ENCODE data around the gene IRF4.

Gene IRF4

DNA sequence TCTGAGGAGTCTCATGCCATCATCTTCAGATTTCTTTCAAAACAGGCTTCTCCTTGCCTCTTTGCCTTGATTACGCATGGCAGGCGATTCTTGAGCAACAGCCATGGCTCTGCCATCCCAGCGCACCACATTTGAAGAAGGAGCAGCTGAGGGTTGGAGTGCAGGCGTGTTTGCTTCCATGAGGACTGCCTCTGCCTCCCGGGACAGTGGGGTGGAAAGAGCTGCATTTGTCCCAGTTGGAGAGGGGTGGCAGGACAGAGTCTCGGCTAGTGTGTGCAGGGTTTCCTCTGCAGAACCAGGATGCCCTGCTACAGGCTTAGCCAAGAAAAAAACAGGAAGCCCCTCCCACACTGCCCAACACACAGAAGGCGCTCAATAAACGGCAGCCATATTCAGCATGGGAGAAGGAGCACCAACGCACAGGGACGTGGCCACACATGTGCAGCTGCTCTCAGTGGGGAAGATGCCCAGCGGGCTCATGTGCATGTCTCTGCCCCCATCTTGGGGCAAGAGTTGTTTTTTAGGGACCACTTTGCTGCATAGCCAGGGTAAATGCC is 36.6 kb downstream of the IRF4 start:
- no peak overlapping the region for H3K27ac ChIP-seq (ENCODE audit: low read depth, low read length, severe bottlenecking)
- WGBS, 2 experiments (ENCODE audit: insufficient coverage in 2 of 2), result 81 to 86% methylated on average over 8 to 10 of the region's 11 CpGs
- no peak overlapping the region for H3K4me3 ChIP-seq (ENCODE audit: extremely low read depth, insufficient read depth, low read length, poor library complexity, severe bottlenecking)
- peaks cover 3% of the 10 kb centered on the region for H3K4me1 ChIP-seq (ENCODE audit: control insufficient read depth, insufficient read depth, low read length, poor library complexity, severe bottlenecking)
- no peaks in the 10 kb centered on the region for H3K36me3 ChIP-seq (ENCODE audit: control insufficient read depth, insufficient read depth, low read length)
- no peaks in the 10 kb centered on the region for H3K9me3 ChIP-seq (ENCODE audit: control insufficient read depth, low read length)

- Histone ChIP-seq H3K27ac (ENCODE audit: low read depth, low read length, severe bottlenecking) (no peak overlapping the region), H3K36me3 (ENCODE audit: control insufficient read depth, insufficient read depth, low read length) (no peaks in the 10 kb centered on the region), H3K4me1 (ENCODE audit: control insufficient read depth, insufficient read depth, low read length, poor library complexity, severe bottlenecking) (no peaks in the 10 kb centered on the region), H3K4me3 (ENCODE audit: extremely low read depth, insufficient read depth, low read length, poor library complexity, severe bottlenecking) (no peak overlapping the region), H3K9me3 (ENCODE audit: control insufficient read depth, low read length) (no peaks in the 10 kb centered on the region)
- WGBS, 2 experiments (ENCODE audit: insufficient coverage in 2 of 2), result 90 to 92% methylated on average over 1 to 2 of the region's 4 CpGs
Observed at GRCh38 chr6:429515-430121, 38.1 kb downstream of the IRF4 start.

DNA sequence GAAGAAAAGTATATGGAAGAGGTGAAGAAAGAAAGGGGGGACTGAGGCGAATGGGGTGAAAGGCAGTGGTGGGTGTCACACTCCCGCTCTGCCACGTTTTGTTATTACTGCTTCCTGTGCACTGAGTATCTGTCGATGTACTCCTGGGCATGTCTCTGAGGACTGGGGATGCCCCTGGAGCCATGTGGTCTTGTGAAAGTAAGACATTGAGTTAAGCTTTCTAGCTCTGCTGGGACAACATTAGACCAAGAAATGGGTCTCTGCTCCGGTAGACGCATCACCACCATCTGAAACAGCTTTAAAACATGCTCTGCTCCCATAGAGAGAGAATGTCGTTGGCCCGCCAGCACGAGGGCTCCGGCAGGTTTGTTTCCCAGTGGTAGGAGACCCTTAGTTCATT is 40.0 kb downstream of the IRF4 start:
- H3K4me3 ChIP-seq (ENCODE audit: extremely low read depth, insufficient read depth, low read length, poor library complexity, severe bottlenecking), result no peak overlapping the region

DNA sequence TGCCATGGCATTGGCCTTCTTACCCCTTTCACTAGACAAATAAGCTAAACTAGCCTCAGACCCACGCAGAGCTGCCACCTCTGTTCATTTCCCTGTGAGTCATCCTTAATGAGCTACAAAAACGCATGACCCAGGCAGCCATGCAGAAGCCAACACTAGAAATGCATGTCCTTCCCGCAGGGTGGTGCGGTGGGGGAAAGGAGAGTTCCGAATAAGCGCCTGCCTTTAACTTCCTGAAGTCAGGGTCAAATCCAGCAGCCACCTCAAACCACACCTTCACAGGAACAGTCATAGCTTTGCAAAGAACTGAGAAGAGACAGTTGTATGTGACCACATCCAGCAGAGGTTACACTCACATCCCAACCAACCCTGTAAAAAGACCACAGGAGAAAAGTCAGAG is 40.4 kb downstream of the IRF4 start:
- H3K4me1 ChIP-seq (ENCODE audit: control insufficient read depth, insufficient read depth, low read length, poor library complexity, severe bottlenecking), result no peaks in the 10 kb centered on the region
- H3K27ac ChIP-seq (ENCODE audit: low read depth, low read length, severe bottlenecking), result no peak overlapping the region
- H3K9me3 ChIP-seq (ENCODE audit: control insufficient read depth, low read length), result no peaks in the 10 kb centered on the region
- 51 to 61% methylated on average over 3 to 4 of the region's 6 CpGs for WGBS, 2 experiments (ENCODE audit: insufficient coverage in 2 of 2)
- H3K4me3 ChIP-seq (ENCODE audit: extremely low read depth, insufficient read depth, low read length, poor library complexity, severe bottlenecking), result no peak overlapping the region
- no peaks in the 10 kb centered on the region for H3K36me3 ChIP-seq (ENCODE audit: control insufficient read depth, insufficient read depth, low read length)

More for the DNA sequence above, 40.0 kb downstream of the IRF4 start:
- WGBS, 2 experiments (ENCODE audit: insufficient coverage in 2 of 2), result 90 to 97% methylated on average over 5 to 9 of the region's 10 CpGs
- H3K4me1 ChIP-seq (ENCODE audit: control insufficient read depth, insufficient read depth, low read length, poor library complexity, severe bottlenecking), result no peaks in the 10 kb centered on the region
- no peaks in the 10 kb centered on the region for H3K9me3 ChIP-seq (ENCODE audit: control insufficient read depth, low read length)
- no peak overlapping the region for H3K27ac ChIP-seq (ENCODE audit: low read depth, low read length, severe bottlenecking)
- no peaks in the 10 kb centered on the region for H3K36me3 ChIP-seq (ENCODE audit: control insufficient read depth, insufficient read depth, low read length)

DNA sequence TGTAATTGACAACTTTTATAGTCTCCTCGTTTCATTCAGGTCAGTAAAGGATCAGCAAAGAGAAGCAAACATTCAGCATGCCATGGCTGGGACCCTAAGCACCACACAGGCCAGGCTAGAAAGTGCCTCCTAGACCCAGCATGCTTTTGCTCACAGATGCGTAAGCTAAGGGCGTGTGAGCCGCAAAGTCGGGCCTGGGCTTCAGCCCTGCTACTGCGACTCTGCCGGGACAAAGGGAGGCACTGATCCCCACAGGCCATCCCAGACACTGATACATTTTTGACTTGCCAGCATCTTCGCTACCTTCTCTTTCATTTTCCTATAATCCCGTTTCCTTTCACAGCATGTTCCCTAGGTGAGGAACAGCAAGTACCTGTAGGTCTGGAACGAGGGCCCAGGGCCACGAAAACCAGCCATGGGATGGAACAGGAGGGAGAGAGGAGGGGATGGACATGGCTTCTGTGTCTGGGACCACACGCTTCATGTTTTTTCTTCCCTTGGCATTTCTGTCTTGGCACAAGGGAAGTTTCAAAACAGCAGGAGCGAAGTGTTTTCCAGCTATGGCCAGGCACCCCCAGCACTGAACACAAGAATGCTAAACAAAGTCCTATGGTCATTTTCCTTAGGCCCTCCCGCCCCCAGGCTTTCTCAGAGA is 42.6 kb downstream of the IRF4 start:
- no peaks in the 10 kb centered on the region for H3K4me1 ChIP-seq (ENCODE audit: control insufficient read depth, insufficient read depth, low read length, poor library complexity, severe bottlenecking)
- H3K27ac ChIP-seq (ENCODE audit: low read depth, low read length, severe bottlenecking), result no peak overlapping the region
- no peaks in the 10 kb centered on the region for H3K9me3 ChIP-seq (ENCODE audit: control insufficient read depth, low read length)
- H3K36me3 ChIP-seq (ENCODE audit: control insufficient read depth, insufficient read depth, low read length), result no peaks in the 10 kb centered on the region
- WGBS, 2 experiments (ENCODE audit: insufficient coverage in 2 of 2), result 79 to 81% methylated on average over 12 of the region's 14 CpGs
- no peak overlapping the region for H3K4me3 ChIP-seq (ENCODE audit: extremely low read depth, insufficient read depth, low read length, poor library complexity, severe bottlenecking)

DNA sequence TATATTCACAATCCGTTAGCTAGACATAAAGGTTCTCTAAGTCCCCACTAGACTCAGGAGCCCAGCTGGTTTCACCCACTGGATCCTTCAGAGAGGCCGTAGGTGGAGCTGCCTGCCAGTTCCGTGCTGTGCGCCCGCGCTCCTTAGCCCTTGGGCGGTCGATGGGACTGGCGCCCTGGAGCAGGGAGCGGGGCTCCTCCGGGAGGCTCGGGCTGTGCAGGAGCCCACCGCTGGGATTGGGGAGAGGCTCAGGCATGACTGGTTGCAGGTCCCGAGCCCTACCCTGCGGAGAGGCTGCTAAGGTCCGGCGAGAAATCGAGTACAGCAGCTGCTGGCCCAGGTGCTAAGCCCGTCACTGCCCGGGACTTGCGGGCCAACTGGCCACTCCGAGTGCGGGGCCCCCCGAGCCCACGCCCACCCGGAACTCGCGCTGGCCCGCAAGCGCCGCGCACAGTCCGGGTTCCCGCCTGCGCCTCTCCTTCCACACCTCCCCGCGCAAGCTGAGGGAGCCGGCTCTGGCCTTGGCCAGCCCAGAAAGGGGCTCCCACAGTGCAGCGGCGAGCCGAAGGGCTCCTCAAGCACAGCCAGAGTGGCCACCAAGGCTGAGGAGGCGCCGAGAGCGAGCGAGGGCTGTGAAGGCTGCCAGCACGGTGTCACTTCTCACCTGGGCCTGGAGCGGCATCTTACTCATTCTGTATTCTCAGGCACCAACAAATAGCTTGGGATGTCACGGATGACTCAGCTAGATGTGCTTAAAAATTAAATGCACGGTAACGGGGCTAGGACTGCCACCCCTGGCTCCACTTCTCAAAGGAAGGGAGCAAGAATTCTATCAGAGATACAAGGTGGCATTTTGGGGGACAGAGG is 44.1 kb downstream of the IRF4 start:
- Histone ChIP-seq H3K36me3 (ENCODE audit: control insufficient read depth, insufficient read depth, low read length) (no peaks in the 10 kb centered on the region), H3K4me1 (ENCODE audit: control insufficient read depth, insufficient read depth, low read length, poor library complexity, severe bottlenecking) (no peaks in the 10 kb centered on the region), H3K4me3 (ENCODE audit: extremely low read depth, insufficient read depth, low read length, poor library complexity, severe bottlenecking) (no peak overlapping the region), H3K27ac (ENCODE audit: low read depth, low read length, severe bottlenecking) (no peak overlapping the region), H3K9me3 (ENCODE audit: control insufficient read depth, low read length) (no peaks in the 10 kb centered on the region)
- WGBS, 2 experiments (ENCODE audit: insufficient coverage in 2 of 2), result 95% methylated on average over 40 to 50 of the region's 50 CpGs

GRCh38 chr6:436308-437036 is 44.9 kb downstream of the IRF4 start:
- Histone ChIP-seq H3K4me1 (ENCODE audit: control insufficient read depth, insufficient read depth, low read length, poor library complexity, severe bottlenecking) (no peaks in the 10 kb centered on the region), H3K27ac (ENCODE audit: low read depth, low read length, severe bottlenecking) (no peak overlapping the region), H3K9me3 (ENCODE audit: control insufficient read depth, low read length) (no peaks in the 10 kb centered on the region), H3K4me3 (ENCODE audit: extremely low read depth, insufficient read depth, low read length, poor library complexity, severe bottlenecking) (no peak overlapping the region), H3K36me3 (ENCODE audit: control insufficient read depth, insufficient read depth, low read length) (no peaks in the 10 kb centered on the region)
- WGBS, 2 experiments (ENCODE audit: insufficient coverage in 2 of 2), result 95 to 96% methylated on average over 21 to 25 of the region's 25 CpGs

DNA sequence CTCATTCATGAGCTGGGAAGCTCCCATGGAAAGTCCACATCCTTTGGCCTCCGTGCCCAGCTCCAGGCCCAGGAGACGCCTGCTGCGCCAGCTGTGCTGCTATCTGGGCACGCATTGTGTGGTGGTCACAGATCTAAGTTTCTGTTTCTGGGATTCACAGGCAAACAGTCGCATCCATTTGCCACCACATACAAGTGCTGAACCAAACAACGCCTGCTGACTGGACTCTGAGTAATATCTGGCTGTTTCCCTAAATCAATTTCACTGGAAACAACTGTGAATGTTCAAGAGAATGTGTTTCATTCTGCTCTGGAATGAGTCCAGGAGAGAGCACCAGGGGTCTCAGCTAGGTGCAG is 45.5 kb downstream of the IRF4 start:
- no peaks in the 10 kb centered on the region for H3K4me1 ChIP-seq (ENCODE audit: control insufficient read depth, insufficient read depth, low read length, poor library complexity, severe bottlenecking)
- no peaks in the 10 kb centered on the region for H3K36me3 ChIP-seq (ENCODE audit: control insufficient read depth, insufficient read depth, low read length)
- no peaks in the 10 kb centered on the region for H3K9me3 ChIP-seq (ENCODE audit: control insufficient read depth, low read length)
- 92 to 97% methylated on average over 5 to 6 of the region's 6 CpGs for WGBS, 2 experiments (ENCODE audit: insufficient coverage in 2 of 2)
- no peak overlapping the region for H3K27ac ChIP-seq (ENCODE audit: low read depth, low read length, severe bottlenecking)
- no peak overlapping the region for H3K4me3 ChIP-seq (ENCODE audit: extremely low read depth, insufficient read depth, low read length, poor library complexity, severe bottlenecking)

- no peaks in the 10 kb centered on the region for H3K4me1 ChIP-seq (ENCODE audit: control insufficient read depth, insufficient read depth, low read length, poor library complexity, severe bottlenecking)
- no peak overlapping the region for H3K27ac ChIP-seq (ENCODE audit: low read depth, low read length, severe bottlenecking)
- 88 to 91% methylated on average over 11 to 12 of the region's 12 CpGs for WGBS, 2 experiments (ENCODE audit: insufficient coverage in 2 of 2)
- H3K4me3 ChIP-seq (ENCODE audit: extremely low read depth, insufficient read depth, low read length, poor library complexity, severe bottlenecking), result no peak overlapping the region
- H3K9me3 ChIP-seq (ENCODE audit: control insufficient read depth, low read length), result no peaks in the 10 kb centered on the region
- no peaks in the 10 kb centered on the region for H3K36me3 ChIP-seq (ENCODE audit: control insufficient read depth, insufficient read depth, low read length)
Observed at GRCh38 chr6:438634-439170, 47.1 kb downstream of the IRF4 start.

DNA sequence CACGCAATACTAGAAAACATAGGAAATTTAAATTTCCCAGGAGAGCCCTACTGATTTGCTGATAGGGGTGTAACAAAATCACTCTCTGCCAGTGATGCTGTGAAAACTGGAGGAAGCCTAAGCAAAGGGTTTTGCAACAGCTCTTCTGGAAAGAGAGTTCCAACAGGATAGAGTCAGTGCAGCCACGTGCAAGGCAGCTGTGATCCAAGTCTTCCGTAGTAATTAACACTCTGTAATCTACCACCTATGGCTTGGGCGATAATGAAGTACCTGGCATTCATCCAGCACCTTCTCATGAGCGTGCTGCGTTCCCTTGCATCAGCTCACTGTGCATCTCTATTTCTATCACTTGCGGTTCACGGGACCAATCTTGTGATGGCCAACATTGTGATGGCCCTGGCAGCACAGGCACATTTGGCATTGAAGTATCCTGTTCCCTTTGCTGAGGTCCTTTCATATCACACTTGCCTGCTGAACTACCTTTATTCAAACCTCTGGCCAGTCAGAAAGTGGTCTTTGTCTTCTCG is 48.2 kb downstream of the IRF4 start:
- Histone ChIP-seq H3K36me3 (ENCODE audit: control insufficient read depth, insufficient read depth, low read length) (no peaks in the 10 kb centered on the region), H3K9me3 (ENCODE audit: control insufficient read depth, low read length) (no peaks in the 10 kb centered on the region), H3K27ac (ENCODE audit: low read depth, low read length, severe bottlenecking) (no peak overlapping the region), H3K4me3 (ENCODE audit: extremely low read depth, insufficient read depth, low read length, poor library complexity, severe bottlenecking) (no peak overlapping the region), H3K4me1 (ENCODE audit: control insufficient read depth, insufficient read depth, low read length, poor library complexity, severe bottlenecking) (no peaks in the 10 kb centered on the region)
- 82 to 92% methylated on average over 7 to 9 of the region's 9 CpGs for WGBS, 2 experiments (ENCODE audit: insufficient coverage in 2 of 2)
